Right lobe of liver (tissue), 6 donors: ENCODE measurements around the gene GPA33. TPM values are rescaled to one million over a fixed set of nuclear protein-coding genes. Genes with fewer than 3 reads are reported as not detected.

Experiments
- ATAC-seq, 4 donors: fragments of 200-7000 bp; cut with Tn5 transposase; one replicate each; pipeline ENCODE4 v1.9.1; 2020; ENCODE audit warnings: mild to moderate bottlenecking in 4 of 4, moderate library complexity in 4 of 4
- DNase-seq, 3 donors: peaks; one replicate each; pipeline ENCODE4 v3.0.0-alpha.2; 2020
- H3K27ac ChIP-seq, 3 donors: fragments of 200-600 bp; one replicate each; pipeline ENCODE4 v1.8.0; 2022
- H3K27me3 ChIP-seq, 2 donors: fragments of 200-600 bp; one replicate each; pipeline ENCODE4 v1.8.0; 2022
- H3K36me3 ChIP-seq, 4 donors: fragments of 200-600 bp; sonication (generic) in 1 of 4; one replicate each; pipeline versions ENCODE4 v1.5.1 to v1.8.0; 2017 to 2022; ENCODE audit warnings: control low read depth in 1 of 4
- H3K4me1 ChIP-seq, 4 donors: fragments of 200-600 bp; sonication (generic) in 1 of 4; one replicate each; pipeline versions ENCODE4 v1.5.1 to v1.8.0; 2017 to 2022; ENCODE audit warnings: control low read depth in 1 of 4
- H3K4me3 ChIP-seq, 3 donors: fragments of 200-600 bp; one replicate each; pipeline ENCODE4 v1.8.0; 2022
- H3K9me3 ChIP-seq, 4 donors: fragments of 200-600 bp; sonication (generic) in 1 of 4; one replicate each; pipeline versions ENCODE4 v1.5.1 to v1.8.0; 2017 to 2022; ENCODE audit warnings: control low read depth in 1 of 4
- CTCF ChIP-seq, 4 donors: fragments of 200-600 bp in 3 of 4; fragments of 450-650 bp in 1 of 4; IDR thresholded peaks; one replicate each; pipeline versions ENCODE4 v1.5.1 to v1.8.0; 2016 to 2022; ENCODE audit warnings: antibody characterized with exemption in 4 of 4, mild to moderate bottlenecking in 2 of 4
- POLR2A ChIP-seq: fragments of 450-650 bp; IDR thresholded peaks from one replicate; pipeline ENCODE4 v1.6.1; 2017; ENCODE audit warnings: antibody characterized with exemption, mild to moderate bottlenecking
- WGBS: methylation state at CpG from one replicate; pipeline ENCODE4 v1.1.6; 2018; ENCODE audit warnings: low coverage, low lambda C conversion rate; ENCODE audit not compliant: insufficient coverage; ENCODE audit errors: missing lambda C conversion rate; 5-methylcytosine and 5-hydroxymethylcytosine counted together
- intact Hi-C, 2 donors: fragments of 100-400 bp; cut with DNase I; formaldehyde crosslinking; loops; one replicate each; pipeline versions ENCODE4 v1.11.2 to v1.14.1; 2022
- total RNA-seq, 6 experiments: library from RNA; depleted of rRNA in 2 of 6; stranded (reverse); fragments of >200 nt in 2 of 6; fragmentation: NEBNext Ultra II Directional in 3 of 6; extraction: Animal tissue kit (Norgen Biotek cat#: 25700) in 3 of 6; gene quantifications; one replicate each; pipeline versions ENCODE4 v1.1.0 to v1.2.4, GENCODE V29; 2016 to 2023
- donor health status: DM: no; HTN: yes; CAD: no.
- donor health status: DM: no; HTN: no; CAD: no.
- donor health status: DM: no; HTN: no; CAD: no.
- donor health status: DM: no; HTN: yes; CAD: no.
- donor health status: DM: no; HTN: yes; CAD: no.

Gene GPA33
- total RNA-seq, 6 experiments from 2014 or later: 0.12 TPM; not detected in 5

- 37% methylated on average over 4 of the region's 4 CpGs for WGBS
- intact Hi-C loops: no loop called here
- Histone ChIP-seq H3K36me3 (no peaks in the 10 kb centered on the region), H3K4me1 (no peaks in the 10 kb centered on the region), H3K27me3 (no peaks in the 10 kb centered on the region), H3K27ac (no peak overlapping the region), H3K4me3 (no peak overlapping the region), H3K9me3 (no peaks in the 10 kb centered on the region)
- DNase-seq: no peak
- TF ChIP-seq POLR2A: no peak
- no peak for TF ChIP-seq CTCF (IDR thresholded peaks at IDR 0.05)
- ATAC-seq: no peak
These were observed 40.8 kb upstream of the GPA33 start for GRCh38 chr1:167130829-167131510.

GRCh38 chr1:167128261-167129227 is 38.4 kb upstream of the GPA33 start:
- Histone ChIP-seq H3K36me3 (no peaks in the 10 kb centered on the region), H3K4me1 (no peaks in the 10 kb centered on the region), H3K4me3 (no peak overlapping the region), H3K9me3 (no peaks in the 10 kb centered on the region), H3K27ac (no peak overlapping the region), H3K27me3 (no peaks in the 10 kb centered on the region)
- intact Hi-C loops: no loop called here
- ATAC-seq (no peak), DNase-seq (no peak)
- 55% methylated on average over 17 of the region's 17 CpGs for WGBS
- no peak for TF ChIP-seq POLR2A
- TF ChIP-seq CTCF (IDR thresholded peaks at IDR 0.05): no peak

GRCh38 chr1:167127661-167128060 is 37.5 kb upstream of the GPA33 start:
- WGBS: 39% methylated on average over 2 of the region's 5 CpGs
- no peaks in the 10 kb centered on the region for H3K9me3 ChIP-seq

GRCh38 chr1:167127236-167127635 is 37.1 kb upstream of the GPA33 start:
- no peak overlapping the region for H3K27ac ChIP-seq
- WGBS: 88% methylated on average over 3 of the region's 5 CpGs
- DNase-seq: no peak
- no peak overlapping the region for H3K4me3 ChIP-seq
- H3K27me3 ChIP-seq: no peaks in the 10 kb centered on the region
- H3K9me3 ChIP-seq: no peaks in the 10 kb centered on the region
- no peaks in the 10 kb centered on the region for H3K36me3 ChIP-seq
- no peak for ATAC-seq
- intact Hi-C loops: no loop called here
- no peaks in the 10 kb centered on the region for H3K4me1 ChIP-seq
- TF ChIP-seq CTCF (IDR thresholded peaks at IDR 0.05): no peak
- no peak for TF ChIP-seq POLR2A

More at GRCh38 chr1:167127661-167128060, 37.5 kb upstream of the GPA33 start:
- ATAC-seq: no peak
- TF ChIP-seq POLR2A: no peak
- no peak for TF ChIP-seq CTCF (IDR thresholded peaks at IDR 0.05)
- H3K27ac ChIP-seq: no peak overlapping the region
- H3K4me1 ChIP-seq: no peaks in the 10 kb centered on the region
- H3K36me3 ChIP-seq: no peaks in the 10 kb centered on the region
- no peaks in the 10 kb centered on the region for H3K27me3 ChIP-seq
- H3K4me3 ChIP-seq: no peak overlapping the region
- no peak for DNase-seq
- intact Hi-C loops: no loop called here
